CD4-positive, alpha-beta T cell treated with Interleukin-21 for 1 hour (primary cell): ENCODE data around the gene SGPL1.

Source experiments
- DNase-seq: peaks from one replicate; pipeline ENCODE4 v3.0.0-alpha.2; 2020

Gene SGPL1

GRCh38 chr10:70927189-70927943 is 111.6 kb downstream of the SGPL1 start:
- no peak for DNase-seq

GRCh38 chr10:70928140-70928539 is 112.4 kb downstream of the SGPL1 start:
- DNase-seq: no peak

GRCh38 chr10:70930263-70931000 is 114.7 kb downstream of the SGPL1 start:
- DNase-seq: no peak
